CD4-positive, alpha-beta memory T cell (primary cell): ENCODE results near the gene TAS2R16. TPM values are rescaled to one million over a fixed set of nuclear protein-coding genes. Genes with fewer than 3 reads are reported as not detected.

Source experiments
- CTCF ChIA-PET: fragments of 350-600 bp; sonication (Branson Sonifier 250); formaldehyde crosslinking; loops from one replicate; lab custom pipeline; 2021; ENCODE audit warnings: inconsistent platforms; ENCODE audit not compliant: partially characterized antibody; lab: Charles Lee
- POLR2A ChIA-PET: fragments of 350-600 bp; sonication (Branson Sonifier 250); formaldehyde crosslinking; loops from one replicate; lab custom pipeline; 2021; ENCODE audit not compliant: partially characterized antibody; lab: Charles Lee
- DNase-seq, 5 donors: peaks; one replicate each; pipeline versions ENCODE4 v3.0.0 to v3.0.0-alpha.2; 2020 to 2022; ENCODE audit warnings: mixed read lengths in 1 of 5
- H3K27ac ChIP-seq: one replicate; pipeline ENCODE4 v1.7.0; 2013; ENCODE audit warnings: low read depth, low read length
- H3K27me3 ChIP-seq: 2 replicates; pipeline ENCODE4 v1.7.0; 2013; ENCODE audit warnings: mild to moderate bottlenecking, low read length, moderate library complexity; ENCODE audit not compliant: insufficient read depth
- H3K36me3 ChIP-seq: 2 replicates; pipeline ENCODE4 v1.7.0; 2013; ENCODE audit warnings: mild to moderate bottlenecking, low read length, moderate library complexity; ENCODE audit not compliant: insufficient read depth
- H3K4me1 ChIP-seq: 2 replicates; pipeline ENCODE4 v1.7.0; 2013; ENCODE audit warnings: mild to moderate bottlenecking, low read length, moderate library complexity; ENCODE audit not compliant: insufficient read depth
- H3K4me3 ChIP-seq, 2 donors: one replicate each; pipeline ENCODE4 v1.7.0; 2013; ENCODE audit warnings: low read length in 2 of 2, mild to moderate bottlenecking in 1 of 2
- H3K9me3 ChIP-seq, 2 donors: one replicate each; pipeline ENCODE4 v1.7.0; 2013; ENCODE audit warnings: low read length in 2 of 2, control low read depth in 1 of 2; ENCODE audit not compliant: control insufficient read depth in 1 of 2
- H3K27ac Mint-ChIP-seq, 7 donors: one replicate each; pipeline ENCODE4 v1.8.0; 2020 to 2021; ENCODE audit warnings: mixed read lengths in 7 of 7, mild to moderate bottlenecking in 6 of 7, inconsistent platforms in 3 of 7, moderate library complexity in 3 of 7
- H3K27me3 Mint-ChIP-seq, 2 donors: one replicate each; pipeline ENCODE4 v1.8.0; 2020 to 2021; ENCODE audit warnings: mixed read lengths in 2 of 2
- H3K36me3 Mint-ChIP-seq, 2 donors: one replicate each; pipeline ENCODE4 v1.8.0; 2020 to 2021; ENCODE audit warnings: mixed read lengths in 2 of 2, inconsistent platforms in 1 of 2, mild to moderate bottlenecking in 1 of 2
- H3K4me1 Mint-ChIP-seq, 4 donors: one replicate each; pipeline ENCODE4 v1.8.0; 2020 to 2021; ENCODE audit warnings: mixed read lengths in 4 of 4, mild to moderate bottlenecking in 1 of 4
- H3K4me3 Mint-ChIP-seq, 8 donors: one replicate each; pipeline ENCODE4 v1.8.0; 2020 to 2021; ENCODE audit warnings: mixed read lengths in 8 of 8, mild to moderate bottlenecking in 7 of 8, moderate library complexity in 6 of 8, inconsistent platforms in 3 of 8
- H3K9me3 Mint-ChIP-seq, 8 donors: one replicate each; pipeline ENCODE4 v1.8.0; 2020 to 2021; ENCODE audit warnings: mixed read lengths in 8 of 8, mild to moderate bottlenecking in 5 of 8, inconsistent platforms in 3 of 8, moderate library complexity in 1 of 8
- intact Hi-C: fragments of 100-400 bp; cut with micrococcal nuclease; formaldehyde crosslinking; loops from one replicate; pipeline ENCODE4 v1.15.1; 2023
- polyA plus RNA-seq, 2 donors: library from polyadenylated mRNA; unstranded; fragments of 300-500 nt; fragmentation: Illumina TruSeq; gene quantifications; one replicate each; pipeline ENCODE4 v1.2.3, GENCODE V29; 2021
- total RNA-seq, 2 experiments: library from RNA; stranded (reverse); gene quantifications; one replicate each; pipeline ENCODE4 v1.2.3, GENCODE V29; 2021

TAS2R16 gene
- total and polyA plus RNA-seq, 4 experiments from 2014 or later, result not detected

GRCh38 chr7:122949186-122949585 is 46.3 kb downstream of the TAS2R16 start:
- H3K27ac ChIP-seq, result no peak overlapping the region
- Mint-ChIP-seq H3K36me3 (no peaks in the 10 kb centered on the region), H3K4me3 (no peak overlapping the region), H3K27me3 (no peaks in the 10 kb centered on the region), H3K27ac (no peak overlapping the region), H3K9me3 (peaks cover 0 to 16% (median 4%) of the 10 kb centered on the region in 8 donors), H3K4me1 (no peaks in the 10 kb centered on the region)
- no peaks in the 10 kb centered on the region for H3K9me3 ChIP-seq
- no peaks in the 10 kb centered on the region for H3K36me3 ChIP-seq
- DNase-seq, result no peak
- no peak overlapping the region for H3K4me3 ChIP-seq
- CTCF ChIA-PET, result no interaction called here
- intact Hi-C loops, result no loop called here
- H3K27me3 ChIP-seq, result no peaks in the 10 kb centered on the region
- POLR2A ChIA-PET, result no interaction called here
- no peaks in the 10 kb centered on the region for H3K4me1 ChIP-seq

Other genes starting within 250 kb of the TAS2R16 start
- not detected for gene CADPS2, start 109.2 kb downstream of the TAS2R16 start, total RNA-seq
- not detected for gene CADPS2, start 109.2 kb downstream of the TAS2R16 start, polyA plus RNA-seq
- gene SLC13A1, start 204.3 kb upstream of the TAS2R16 start, total RNA-seq, result not detected
- not detected for gene SLC13A1, start 204.3 kb upstream of the TAS2R16 start, polyA plus RNA-seq